HUES6 (cell line): Measurements from ENCODE around the gene CFAP54.

Source experiments
- H3K27ac ChIP-seq: 2 replicates; pipeline ENCODE4 v1.7.0; 2013; ENCODE audit warnings: low read depth, mild to moderate bottlenecking, low read length, inconsistent platforms
- H3K27me3 ChIP-seq: 2 replicates; pipeline ENCODE4 v1.6.1; 2013; ENCODE audit warnings: low read length; ENCODE audit not compliant: control insufficient read depth, insufficient read depth
- H3K36me3 ChIP-seq: 2 replicates; pipeline ENCODE4 v1.6.1; 2013; ENCODE audit warnings: low read length; ENCODE audit not compliant: control insufficient read depth, insufficient read depth
- H3K4me1 ChIP-seq: 2 replicates; pipeline ENCODE4 v1.6.1; 2013; ENCODE audit warnings: low read length; ENCODE audit not compliant: control insufficient read depth, insufficient read depth
- H3K4me3 ChIP-seq: 2 replicates; pipeline ENCODE4 v1.5.1; 2013; ENCODE audit warnings: low read depth, low read length
- H3K9ac ChIP-seq: one replicate; pipeline ENCODE4 v1.6.1; 2013; ENCODE audit warnings: mild to moderate bottlenecking, low read length
- H3K9me3 ChIP-seq: 2 replicates; pipeline ENCODE4 v1.6.1; 2013; ENCODE audit warnings: low read depth, low read length; ENCODE audit not compliant: control insufficient read depth, insufficient read depth

The CFAP54 gene

GRCh38 chr12:96500693-96501092, 11.3 kb downstream of the CFAP54 start:
- H3K9me3 ChIP-seq, result no peaks in the 10 kb centered on the region; the same call in 1 of the 2 replicates
- no peak overlapping the region for H3K9ac ChIP-seq
- no peaks in the 10 kb centered on the region for H3K36me3 ChIP-seq
- peaks cover 5% of the 10 kb centered on the region for H3K4me1 ChIP-seq
- H3K4me3 ChIP-seq, result no peak overlapping the region
- H3K27me3 ChIP-seq, result no peaks in the 10 kb centered on the region
- peak overlapping the region; percentile 77; the same call in 1 of the 2 replicates for H3K27ac ChIP-seq

GRCh38 chr12:96501133-96501761, 11.9 kb downstream of the CFAP54 start:
- H3K4me3 ChIP-seq, result no peak overlapping the region
- peaks cover 5% of the 10 kb centered on the region for H3K4me1 ChIP-seq
- no peak overlapping the region for H3K9ac ChIP-seq
- no peaks in the 10 kb centered on the region; the same call in 1 of the 2 replicates for H3K9me3 ChIP-seq
- no peaks in the 10 kb centered on the region for H3K27me3 ChIP-seq
- H3K27ac ChIP-seq, result peak overlapping the region; percentile 77
- no peaks in the 10 kb centered on the region for H3K36me3 ChIP-seq

- H3K4me1 ChIP-seq, result peaks cover 5% of the 10 kb centered on the region
- H3K27ac ChIP-seq, result no peak overlapping the region
- H3K4me3 ChIP-seq, result no peak overlapping the region
- no peaks in the 10 kb centered on the region for H3K27me3 ChIP-seq
- H3K9me3 ChIP-seq, result no peaks in the 10 kb centered on the region; the same call in 1 of the 2 replicates
- H3K36me3 ChIP-seq, result no peaks in the 10 kb centered on the region
- no peak overlapping the region for H3K9ac ChIP-seq
Measured at GRCh38 chr12:96501908-96502307, 12.5 kb downstream of the CFAP54 start.

- H3K9me3 ChIP-seq, result no peaks in the 10 kb centered on the region; the same call in 1 of the 2 replicates
- H3K36me3 ChIP-seq, result no peaks in the 10 kb centered on the region
- no peak overlapping the region for H3K9ac ChIP-seq
- no peak overlapping the region for H3K4me3 ChIP-seq
- no peak overlapping the region for H3K27ac ChIP-seq
- peaks cover 5% of the 10 kb centered on the region for H3K4me1 ChIP-seq
- no peaks in the 10 kb centered on the region for H3K27me3 ChIP-seq
Measured at GRCh38 chr12:96502477-96502876, 13.1 kb downstream of the CFAP54 start.

- no peak overlapping the region for H3K9ac ChIP-seq
- H3K36me3 ChIP-seq, result no peaks in the 10 kb centered on the region
- H3K9me3 ChIP-seq, result no peaks in the 10 kb centered on the region; the same call in 1 of the 2 replicates
- peaks cover 5% of the 10 kb centered on the region for H3K4me1 ChIP-seq
- no peak overlapping the region for H3K27ac ChIP-seq
- H3K4me3 ChIP-seq, result no peak overlapping the region
- no peaks in the 10 kb centered on the region for H3K27me3 ChIP-seq
Measured at GRCh38 chr12:96502949-96503532, 13.7 kb downstream of the CFAP54 start.

GRCh38 chr12:96503976-96504375, 14.6 kb downstream of the CFAP54 start:
- Histone ChIP-seq H3K9ac (no peak overlapping the region), H3K4me1 (peaks cover 5% of the 10 kb centered on the region), H3K36me3 (no peaks in the 10 kb centered on the region), H3K4me3 (no peak overlapping the region), H3K9me3 (no peaks in the 10 kb centered on the region; the same call in 1 of the 2 replicates), H3K27ac (no peak overlapping the region), H3K27me3 (no peaks in the 10 kb centered on the region)

GRCh38 chr12:96506776-96507175, 17.4 kb downstream of the CFAP54 start:
- no peaks in the 10 kb centered on the region for H3K4me1 ChIP-seq
- no peaks in the 10 kb centered on the region for H3K9me3 ChIP-seq
- H3K27me3 ChIP-seq, result no peaks in the 10 kb centered on the region
- no peak overlapping the region for H3K9ac ChIP-seq
- no peaks in the 10 kb centered on the region for H3K36me3 ChIP-seq
- no peak overlapping the region for H3K27ac ChIP-seq
- H3K4me3 ChIP-seq, result no peak overlapping the region

- H3K27ac ChIP-seq, result no peak overlapping the region
- H3K9me3 ChIP-seq, result no peaks in the 10 kb centered on the region
- H3K4me1 ChIP-seq, result peaks cover 6% of the 10 kb centered on the region
- no peak overlapping the region for H3K4me3 ChIP-seq
- no peaks in the 10 kb centered on the region for H3K27me3 ChIP-seq
- no peak overlapping the region for H3K9ac ChIP-seq
- H3K36me3 ChIP-seq, result no peaks in the 10 kb centered on the region
Measured at GRCh38 chr12:96510306-96510764, 21.0 kb downstream of the CFAP54 start.

- H3K9ac ChIP-seq, result no peak overlapping the region
- H3K9me3 ChIP-seq, result no peaks in the 10 kb centered on the region
Measured at GRCh38 chr12:96513166-96513565, 23.8 kb downstream of the CFAP54 start.

GRCh38 chr12:96513681-96514080, 24.3 kb downstream of the CFAP54 start:
- H3K9me3 ChIP-seq, result no peaks in the 10 kb centered on the region
- no peak overlapping the region for H3K9ac ChIP-seq
- peaks cover 6% of the 10 kb centered on the region for H3K4me1 ChIP-seq
- H3K27me3 ChIP-seq, result no peaks in the 10 kb centered on the region
- no peak overlapping the region for H3K4me3 ChIP-seq
- H3K36me3 ChIP-seq, result no peaks in the 10 kb centered on the region
- H3K27ac ChIP-seq, result no peak overlapping the region

More at GRCh38 chr12:96513166-96513565, 23.8 kb downstream of the CFAP54 start:
- H3K4me3 ChIP-seq, result no peak overlapping the region
- no peaks in the 10 kb centered on the region for H3K27me3 ChIP-seq
- no peak overlapping the region for H3K27ac ChIP-seq
- no peaks in the 10 kb centered on the region for H3K36me3 ChIP-seq
- H3K4me1 ChIP-seq, result peaks cover 6% of the 10 kb centered on the region

- Histone ChIP-seq H3K9me3 (no peaks in the 10 kb centered on the region), H3K4me3 (no peak overlapping the region), H3K4me1 (peaks cover 6% of the 10 kb centered on the region), H3K27ac (no peak overlapping the region), H3K36me3 (no peaks in the 10 kb centered on the region), H3K9ac (no peak overlapping the region), H3K27me3 (no peaks in the 10 kb centered on the region)
Measured at GRCh38 chr12:96514328-96514727, 25.0 kb downstream of the CFAP54 start.
